ENCODE data around the gene SDR9C7. TPM values are rescaled to one million over a fixed set of nuclear protein-coding genes. Genes with fewer than 3 reads are reported as not detected.

SDR9C7 gene
- total and polyA plus RNA-seq, 2 of the 8 experiments (the other 6 are each of a cell fraction or from before 2014, with no cell fraction given): 0.11 TPM; not detected in 1

DNA sequence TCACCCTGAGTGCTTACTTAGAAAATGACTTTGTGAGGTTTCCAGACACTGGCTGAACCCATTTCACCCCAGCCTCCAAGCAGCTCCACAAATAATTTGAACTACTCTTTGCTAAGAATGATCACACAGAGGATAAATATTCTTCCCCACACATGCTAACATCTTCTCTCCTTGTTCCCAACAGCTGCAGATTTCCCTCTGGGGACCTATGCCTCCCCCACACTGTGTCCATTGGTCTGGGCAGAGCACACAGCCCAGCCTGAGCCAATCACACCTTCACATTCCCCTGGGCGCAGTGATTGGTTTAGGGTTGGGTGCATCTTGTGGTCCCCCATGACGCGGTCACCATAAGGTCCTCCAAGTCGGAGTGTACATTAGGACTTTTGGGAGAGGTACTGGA is 6.9 kb downstream of the SDR9C7 start:
- Histone ChIP-seq H2BK5ac (ENCODE audit: low read depth, low read length) (no peak overlapping the region), H3K4me3 (ENCODE audit: extremely low read depth in 1 of 4, insufficient read depth in 2 of 4, low read depth in 3 of 4, low read length in 4 of 4) (no peak overlapping the region), H4K91ac (replicated peaks; ENCODE audit: insufficient read length, low read length) (no peak overlapping the region), H2AK5ac (ENCODE audit: low read depth, low read length) (no peak overlapping the region), H3K9me3 (ENCODE audit: insufficient read depth in 2 of 2, low read depth in 1 of 2, low read length in 1 of 2) (no peaks in the 10 kb centered on the region), H2BK120ac (replicated peaks; ENCODE audit: low read depth, low read length) (no peak overlapping the region), H3K27me3 (replicated peaks in 1 of 4; ENCODE audit: control insufficient read depth in 3 of 4, extremely low read depth in 1 of 4, insufficient read depth in 3 of 4, low read length in 3 of 4) (no peaks in the 10 kb centered on the region), H3K23me2 (ENCODE audit: low read depth, low read length) (no peaks in the 10 kb centered on the region), H2BK20ac (ENCODE audit: low read length) (no peak overlapping the region), H3K23ac (ENCODE audit: insufficient read length) (no peak overlapping the region), H3K18ac (ENCODE audit: extremely low read depth, low read length) (no peak overlapping the region), H3K4ac (replicated peaks; ENCODE audit: insufficient read length, low read depth, low read length) (no peak overlapping the region), H3K4me1 (replicated peaks in 1 of 4; ENCODE audit: control insufficient read depth in 3 of 4, insufficient read depth in 4 of 4, low read length in 3 of 4) (peaks cover 0 to 9% (median 3%) of the 10 kb centered on the region in 4 experiments; a peak in 6 of 7 replicates), H3K9ac (replicated peaks in 1 of 4; ENCODE audit: extremely low read depth in 1 of 4, low read depth in 3 of 4, low read length in 3 of 4) (no peak overlapping the region), H4K5ac (ENCODE audit: insufficient read length, low read depth, low read length) (no peak overlapping the region), H3K14ac (ENCODE audit: insufficient read length) (no peak overlapping the region), H2AFZ (ENCODE audit: low read length) (no peak overlapping the region), H3K56ac (replicated peaks; ENCODE audit: insufficient read length, low read depth, low read length) (no peak overlapping the region), H3K4me2 (ENCODE audit: insufficient read depth in 1 of 2, low read depth in 2 of 2, low read length in 2 of 2) (no peak overlapping the region), H2BK15ac (ENCODE audit: low read length) (no peak overlapping the region), H3K27ac (ENCODE audit: low read depth, low read length) (no peak overlapping the region), H3K79me1 (ENCODE audit: low read depth, low read length) (no peaks in the 10 kb centered on the region), H3K79me2 (ENCODE audit: control insufficient read depth in 1 of 2, insufficient read depth in 2 of 2, low read length in 2 of 2) (no peaks in the 10 kb centered on the region), H2BK12ac (ENCODE audit: low read depth, low read length) (no peak overlapping the region), H4K8ac (ENCODE audit: extremely low read depth, insufficient read depth, low read length) (no peak overlapping the region), H4K20me1 (replicated peaks in 1 of 2; ENCODE audit: control insufficient read depth in 1 of 2, insufficient read depth in 2 of 2, low read length in 2 of 2) (no peaks in the 10 kb centered on the region), H3K36me3 (ENCODE audit: control insufficient read depth in 2 of 4, insufficient read depth in 4 of 4, low read length in 3 of 4) (no peaks in the 10 kb centered on the region)
- 83% methylated on average over 4 of the region's 4 CpGs; no CpG with 5 or more reads in 1 of the 2 experiments for WGBS, 2 experiments (ENCODE audit: extremely low coverage in 1 of 2, insufficient coverage in 1 of 2, insufficient read length in 1 of 2, insufficient replicate concordance in 2 of 2, low coverage in 1 of 2, low lambda C conversion rate in 2 of 2, missing lambda C conversion rate in 1 of 2)
- DNase-seq (ENCODE audit: low read depth in 1 of 2, low spot score in 2 of 2) (no peak), FAIRE-seq (no peak)
- ChIA-PET POLR2A (ENCODE audit: partially characterized antibody) (interaction anchor here (0.9 kb wide), 1 partner anchor 78 kb away, joined by 3 read pairs; no protein-coding TSS in a partner anchor), CTCF (ENCODE audit: partially characterized antibody) (interaction anchor here (0.6 to 3.1 kb wide), 4 partner anchors 12 to 165 kb away, joined by 3 to 18 read pairs (median 5); partner anchors contain the start of gene HSD17B6)
- TF ChIP-seq TAF1 (IDR thresholded peaks at IDR 0.05; ENCODE audit: low read depth, low read length) (no peak), BRCA1 (IDR thresholded peaks at IDR 0.05; ENCODE audit: low read depth, low read length) (no peak), SIX5 (IDR thresholded peaks at IDR 0.05; ENCODE audit: low read depth, low read length) (no peak), JUND (IDR thresholded peaks at IDR 0.05; ENCODE audit: low read length) (no peak), NANOG (IDR thresholded peaks at IDR 0.05; ENCODE audit: insufficient read depth, low read depth, low read length, poor library complexity, severe bottlenecking) (no peak), TEAD4 (IDR thresholded peaks at IDR 0.05; ENCODE audit: low read depth, low read length) (no peak), RNF2 (IDR thresholded peaks at IDR 0.05; ENCODE audit: borderline replicate concordance, low read depth, low read length, missing control alignments, poor library complexity, severe bottlenecking) (no peak), ATF2 (IDR thresholded peaks at IDR 0.05; ENCODE audit: low read length) (no peak)
- TF ChIP-seq, protein P1, sequence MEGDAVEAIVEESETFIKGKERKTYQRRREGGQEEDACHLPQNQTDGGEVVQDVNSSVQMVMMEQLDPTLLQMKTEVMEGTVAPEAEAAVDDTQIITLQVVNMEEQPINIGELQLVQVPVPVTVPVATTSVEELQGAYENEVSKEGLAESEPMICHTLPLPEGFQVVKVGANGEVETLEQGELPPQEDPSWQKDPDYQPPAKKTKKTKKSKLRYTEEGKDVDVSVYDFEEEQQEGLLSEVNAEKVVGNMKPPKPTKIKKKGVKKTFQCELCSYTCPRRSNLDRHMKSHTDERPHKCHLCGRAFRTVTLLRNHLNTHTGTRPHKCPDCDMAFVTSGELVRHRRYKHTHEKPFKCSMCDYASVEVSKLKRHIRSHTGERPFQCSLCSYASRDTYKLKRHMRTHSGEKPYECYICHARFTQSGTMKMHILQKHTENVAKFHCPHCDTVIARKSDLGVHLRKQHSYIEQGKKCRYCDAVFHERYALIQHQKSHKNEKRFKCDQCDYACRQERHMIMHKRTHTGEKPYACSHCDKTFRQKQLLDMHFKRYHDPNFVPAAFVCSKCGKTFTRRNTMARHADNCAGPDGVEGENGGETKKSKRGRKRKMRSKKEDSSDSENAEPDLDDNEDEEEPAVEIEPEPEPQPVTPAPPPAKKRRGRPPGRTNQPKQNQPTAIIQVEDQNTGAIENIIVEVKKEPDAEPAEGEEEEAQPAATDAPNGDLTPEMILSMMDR (IDR thresholded peaks at IDR 0.05; ENCODE audit: control extremely low read depth in 1 of 3, insufficient read depth in 1 of 3, low read depth in 1 of 3, low read length in 3 of 3): no peak

Measured in H1 (cell line).